ENCODE data around the gene ROGDI.

The ROGDI gene

GRCh38 chr16:4769306-4769638 lies 33.2 kb downstream of the ROGDI start:
- peak overlapping the region; percentile 57 for H3K4me3 ChIP-seq (ENCODE audit: low read depth, low read length)
- TF ChIP-seq, protein P1, sequence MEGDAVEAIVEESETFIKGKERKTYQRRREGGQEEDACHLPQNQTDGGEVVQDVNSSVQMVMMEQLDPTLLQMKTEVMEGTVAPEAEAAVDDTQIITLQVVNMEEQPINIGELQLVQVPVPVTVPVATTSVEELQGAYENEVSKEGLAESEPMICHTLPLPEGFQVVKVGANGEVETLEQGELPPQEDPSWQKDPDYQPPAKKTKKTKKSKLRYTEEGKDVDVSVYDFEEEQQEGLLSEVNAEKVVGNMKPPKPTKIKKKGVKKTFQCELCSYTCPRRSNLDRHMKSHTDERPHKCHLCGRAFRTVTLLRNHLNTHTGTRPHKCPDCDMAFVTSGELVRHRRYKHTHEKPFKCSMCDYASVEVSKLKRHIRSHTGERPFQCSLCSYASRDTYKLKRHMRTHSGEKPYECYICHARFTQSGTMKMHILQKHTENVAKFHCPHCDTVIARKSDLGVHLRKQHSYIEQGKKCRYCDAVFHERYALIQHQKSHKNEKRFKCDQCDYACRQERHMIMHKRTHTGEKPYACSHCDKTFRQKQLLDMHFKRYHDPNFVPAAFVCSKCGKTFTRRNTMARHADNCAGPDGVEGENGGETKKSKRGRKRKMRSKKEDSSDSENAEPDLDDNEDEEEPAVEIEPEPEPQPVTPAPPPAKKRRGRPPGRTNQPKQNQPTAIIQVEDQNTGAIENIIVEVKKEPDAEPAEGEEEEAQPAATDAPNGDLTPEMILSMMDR (IDR thresholded peaks at IDR 0.05), result no peak
- H2AFZ ChIP-seq, result peak overlapping the region; percentile 90
- peak overlapping the region; percentile 58 for H3K27ac ChIP-seq
- H3K4me2 ChIP-seq (ENCODE audit: low read length), result no peak overlapping the region
- H3K9me3 ChIP-seq (ENCODE audit: control insufficient read depth, low read length), result no peaks in the 10 kb centered on the region
- no peaks in the 10 kb centered on the region for H3K36me3 ChIP-seq (ENCODE audit: control insufficient read depth, insufficient read depth, low read length)
- peaks cover 6% of the 10 kb centered on the region for H3K4me1 ChIP-seq
- peaks cover 4% of the 10 kb centered on the region for H3K79me2 ChIP-seq
- no peaks in the 10 kb centered on the region for H3K27me3 ChIP-seq (ENCODE audit: control insufficient read depth, insufficient read depth, low read length)
- H3K9ac ChIP-seq, result no peak overlapping the region

- Histone ChIP-seq H3K4me3 (ENCODE audit: low read depth, low read length) (peak overlapping the region; percentile 57), H3K4me2 (ENCODE audit: low read length) (peak overlapping the region; percentile 90), H3K36me3 (ENCODE audit: control insufficient read depth, insufficient read depth, low read length) (no peaks in the 10 kb centered on the region), H3K9ac (no peak overlapping the region), H2AFZ (peak overlapping the region; percentile 90), H3K27ac (peak overlapping the region; percentile 58), H3K9me3 (ENCODE audit: control insufficient read depth, low read length) (no peaks in the 10 kb centered on the region), H3K4me1 (peaks cover 6% of the 10 kb centered on the region), H3K79me2 (peaks cover 4% of the 10 kb centered on the region), H3K27me3 (ENCODE audit: control insufficient read depth, insufficient read depth, low read length) (no peaks in the 10 kb centered on the region)
- TF ChIP-seq, protein P1 (IDR thresholded peaks at IDR 0.05), result no peak
Measured at GRCh38 chr16:4768549-4769305, 33.7 kb downstream of the ROGDI start.

DNA sequence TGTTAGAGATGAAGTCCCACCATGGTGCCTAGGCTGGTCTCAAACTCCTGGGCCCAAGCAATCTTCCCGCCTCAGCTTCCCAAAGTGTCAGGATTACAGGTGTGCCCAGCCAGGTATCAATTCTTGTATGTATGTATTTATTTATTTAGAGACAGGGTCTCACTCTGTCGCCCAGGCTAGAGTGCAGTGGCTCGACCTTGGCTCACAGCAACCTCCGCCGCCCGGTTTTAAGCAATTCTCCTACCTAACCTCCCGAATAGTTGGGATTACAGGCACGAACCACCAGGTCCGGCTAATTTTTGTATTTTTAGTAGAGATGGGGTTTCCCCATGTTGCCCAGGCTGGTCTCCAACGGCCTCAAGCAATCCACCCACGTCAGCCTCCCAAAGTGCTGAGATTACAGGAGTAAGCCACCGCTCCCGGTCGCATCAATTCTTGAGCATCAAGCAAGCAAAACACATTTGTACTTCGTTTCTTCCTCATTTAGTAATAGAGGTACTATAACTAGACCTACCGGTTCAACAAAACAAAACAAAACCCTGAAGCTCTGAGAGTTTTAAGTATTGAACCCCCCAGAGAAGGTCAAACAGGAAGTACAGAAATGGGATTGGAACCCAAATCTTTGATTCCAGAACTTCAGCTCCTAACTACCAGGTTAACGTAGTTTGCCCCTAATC lies 34.4 kb downstream of the ROGDI start:
- peak overlapping the region; percentile 90 for H3K4me2 ChIP-seq (ENCODE audit: low read length)
- H3K4me1 ChIP-seq, result peaks cover 6% of the 10 kb centered on the region
- no peaks in the 10 kb centered on the region for H3K9me3 ChIP-seq (ENCODE audit: control insufficient read depth, low read length)
- H3K4me3 ChIP-seq (ENCODE audit: low read depth, low read length), result peak overlapping the region; percentile 57
- H3K27me3 ChIP-seq (ENCODE audit: control insufficient read depth, insufficient read depth, low read length), result no peaks in the 10 kb centered on the region
- peaks cover 4% of the 10 kb centered on the region for H3K79me2 ChIP-seq
- no peak overlapping the region for H3K9ac ChIP-seq
- no peaks in the 10 kb centered on the region for H3K36me3 ChIP-seq (ENCODE audit: control insufficient read depth, insufficient read depth, low read length)
- H2AFZ ChIP-seq, result peak overlapping the region; percentile 90
- H3K27ac ChIP-seq, result peak overlapping the region; percentile 58
- TF ChIP-seq, protein P1 (IDR thresholded peaks at IDR 0.05), result no peak

- peak within 1 kb of the TSS; percentile 71 for H3K27ac ChIP-seq
- H3K4me1 ChIP-seq, result peaks cover 6% of the 10 kb centered on the region
- no peaks in the 10 kb centered on the region for H3K27me3 ChIP-seq (ENCODE audit: control insufficient read depth, insufficient read depth, low read length)
- peak within 1 kb of the TSS; percentile 96 for H2AFZ ChIP-seq
- peaks cover 4% of the 10 kb centered on the region for H3K79me2 ChIP-seq
- no peaks in the 10 kb centered on the region for H3K9me3 ChIP-seq (ENCODE audit: control insufficient read depth, low read length)
- peak within 1 kb of the TSS; percentile 85 for H3K4me3 ChIP-seq (ENCODE audit: low read depth, low read length)
- H3K9ac ChIP-seq, result peak within 1 kb of the TSS; percentile 96
- H3K36me3 ChIP-seq (ENCODE audit: control insufficient read depth, insufficient read depth, low read length), result no peaks in the 10 kb centered on the region
- TF ChIP-seq, protein P1 (IDR thresholded peaks at IDR 0.05), result no peak
- H3K4me2 ChIP-seq (ENCODE audit: low read length), result peak within 1 kb of the TSS; percentile 90
Measured at GRCh38 chr16:4766875-4767628, 35.4 kb downstream of the ROGDI start, which contains the start of gene ZNF500. ZNF500 (minus strand) TSS chr16:4767162; CDS start chr16:4765978, 1,184 bp downstream.
